ENCODE results near the gene MAPK8IP2.

Gene MAPK8IP2

DNA sequence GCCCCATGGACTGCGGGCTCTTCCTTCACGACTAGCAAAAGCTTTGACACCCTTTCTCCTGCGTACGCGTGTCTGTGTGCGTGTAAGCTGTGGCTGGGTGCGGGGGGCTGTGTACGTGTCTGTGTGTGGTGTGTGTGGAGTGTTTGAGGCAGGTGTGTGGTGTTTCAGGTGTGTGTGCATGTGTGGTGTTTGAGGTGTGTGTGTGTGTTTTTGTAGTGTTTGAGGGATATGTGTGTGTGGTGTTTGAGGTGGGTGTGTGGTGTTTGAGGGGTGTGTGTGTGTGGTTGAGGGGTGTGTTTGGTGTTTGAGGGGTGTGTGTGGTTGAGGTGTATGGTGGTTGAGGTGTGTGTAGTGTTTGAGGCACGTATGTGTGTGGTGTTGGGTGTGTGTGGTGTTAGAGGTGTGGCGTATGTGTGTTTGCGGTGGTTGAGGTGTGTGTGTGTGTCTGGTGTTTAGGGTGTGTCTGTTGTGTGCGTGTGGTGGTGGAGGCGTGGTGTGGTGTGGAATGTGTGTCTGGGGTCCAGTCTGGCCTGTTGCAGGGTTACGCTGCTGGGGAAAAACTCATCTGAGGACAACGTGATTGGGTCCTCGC lies 28.0 kb downstream of the MAPK8IP2 start (continued):
- TF ChIP-seq ZNF513 (tag by site-specific recombination; IDR thresholded peaks at IDR 0.05) (no peak), ZNF221 (tag by site-specific recombination; IDR thresholded peaks at IDR 0.05; ENCODE audit: borderline replicate concordance) (no peak), KLF8 (tag by site-specific recombination; IDR thresholded peaks at IDR 0.05) (peak; percentile 51; the same call in 1 of the 2 replicates), ZNF785 (tag by site-specific recombination; IDR thresholded peaks at IDR 0.05) (peak; percentile 87; the same call in 1 of the 2 replicates), ZSCAN23 (tag by site-specific recombination; IDR thresholded peaks at IDR 0.05) (no peak), KLF7 (tag by site-specific recombination; IDR thresholded peaks at IDR 0.05; ENCODE audit: borderline replicate concordance) (0 out of 2 replicates have a peak, but pooled peaks have one; percentile 49), ZNF658 (tag by site-specific recombination; IDR thresholded peaks at IDR 0.05) (no peak), ZNF133 (tag by site-specific recombination; IDR thresholded peaks at IDR 0.05) (no peak), ZNF302 (tag by site-specific recombination; IDR thresholded peaks at IDR 0.05; ENCODE audit: low read depth) (no peak), PRDM1 (tag by site-specific recombination; IDR thresholded peaks at IDR 0.05) (0 out of 2 replicates have a peak, but pooled peaks have one; percentile 9), ZNF585B (tag by site-specific recombination; IDR thresholded peaks at IDR 0.05) (no peak), ZSCAN30 (tag by site-specific recombination; IDR thresholded peaks at IDR 0.05) (no peak), ZSCAN18 (tag by site-specific recombination; IDR thresholded peaks at IDR 0.05) (0 out of 2 replicates have a peak, but pooled peaks have one; percentile 63), ZNF2 (tag by site-specific recombination; IDR thresholded peaks at IDR 0.05) (peak; percentile 91; the same call in 1 of the 2 replicates), ZNF23 (tag by site-specific recombination; IDR thresholded peaks at IDR 0.05; ENCODE audit: borderline replicate concordance) (no peak), ZNF645 (tag by site-specific recombination; IDR thresholded peaks at IDR 0.05) (peak; percentile 83; the same call in 1 of the 2 replicates), ZNF239 (tag by site-specific recombination; IDR thresholded peaks at IDR 0.05) (0 out of 2 replicates have a peak, but pooled peaks have one; percentile 65), ZXDB (tag by site-specific recombination; IDR thresholded peaks at IDR 0.05) (no peak), ZNF280C (tag by site-specific recombination; IDR thresholded peaks at IDR 0.05) (no peak), ZFHX2 (tag by site-specific recombination; conservative IDR thresholded peaks at IDR 0.05) (peak; percentile 19; the same call in 1 of the 2 replicates), ZBTB21 (tag by site-specific recombination; IDR thresholded peaks at IDR 0.05) (no peak; the same call in 1 of the 2 replicates), ZNF544 (tag by site-specific recombination; IDR thresholded peaks at IDR 0.05) (no peak), ZNF112 (tag by site-specific recombination; IDR thresholded peaks at IDR 0.05) (0 out of 2 replicates have a peak, but pooled peaks have one; percentile 17), ZNF580 (tag by site-specific recombination; IDR thresholded peaks at IDR 0.05) (no peak)
- TF ChIP-seq, protein P1, sequence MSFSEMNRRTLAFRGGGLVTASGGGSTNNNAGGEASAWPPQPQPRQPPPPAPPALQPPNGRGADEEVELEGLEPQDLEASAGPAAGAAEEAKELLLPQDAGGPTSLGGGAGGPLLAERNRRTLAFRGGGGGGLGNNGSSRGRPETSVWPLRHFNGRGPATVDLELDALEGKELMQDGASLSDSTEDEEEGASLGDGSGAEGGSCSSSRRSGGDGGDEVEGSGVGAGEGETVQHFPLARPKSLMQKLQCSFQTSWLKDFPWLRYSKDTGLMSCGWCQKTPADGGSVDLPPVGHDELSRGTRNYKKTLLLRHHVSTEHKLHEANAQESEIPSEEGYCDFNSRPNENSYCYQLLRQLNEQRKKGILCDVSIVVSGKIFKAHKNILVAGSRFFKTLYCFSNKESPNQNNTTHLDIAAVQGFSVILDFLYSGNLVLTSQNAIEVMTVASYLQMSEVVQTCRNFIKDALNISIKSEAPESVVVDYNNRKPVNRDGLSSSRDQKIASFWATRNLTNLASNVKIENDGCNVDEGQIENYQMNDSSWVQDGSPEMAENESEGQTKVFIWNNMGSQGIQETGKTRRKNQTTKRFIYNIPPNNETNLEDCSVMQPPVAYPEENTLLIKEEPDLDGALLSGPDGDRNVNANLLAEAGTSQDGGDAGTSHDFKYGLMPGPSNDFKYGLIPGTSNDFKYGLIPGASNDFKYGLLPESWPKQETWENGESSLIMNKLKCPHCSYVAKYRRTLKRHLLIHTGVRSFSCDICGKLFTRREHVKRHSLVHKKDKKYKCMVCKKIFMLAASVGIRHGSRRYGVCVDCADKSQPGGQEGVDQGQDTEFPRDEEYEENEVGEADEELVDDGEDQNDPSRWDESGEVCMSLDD (tag by site-specific recombination; IDR thresholded peaks at IDR 0.05) = peak; percentile 70
